Measurements from ENCODE around the gene TNFRSF9.
A peak's percentile ranks its signal among the peaks of the same experiment; 100 is the strongest.

Gene TNFRSF9

GRCh38 chr1:7915826-7916500, 24.7 kb downstream of the TNFRSF9 start:
- DNase-seq = no peak

GRCh38 chr1:7912743-7913557, 27.7 kb downstream of the TNFRSF9 start:
- DNase-seq = no peak

- DNase-seq = no peak
Measured at GRCh38 chr1:7912145-7912544, 28.5 kb downstream of the TNFRSF9 start.

GRCh38 chr1:7905262-7905661, 35.4 kb downstream of the TNFRSF9 start:
- no peak for DNase-seq

GRCh38 chr1:7902478-7903085, 38.1 kb downstream of the TNFRSF9 start:
- DNase-seq = peak; percentile 53

GRCh38 chr1:7899741-7900140, 40.9 kb downstream of the TNFRSF9 start:
- DNase-seq = no peak

GRCh38 chr1:7898962-7899361, 41.7 kb downstream of the TNFRSF9 start:
- no peak for DNase-seq

GRCh38 chr1:7896994-7897393, 43.6 kb downstream of the TNFRSF9 start:
- DNase-seq = no peak

- DNase-seq = no peak
Measured at GRCh38 chr1:7893529-7894180, 47.0 kb downstream of the TNFRSF9 start.

GRCh38 chr1:7891804-7892203, 48.8 kb downstream of the TNFRSF9 start:
- DNase-seq = no peak

GRCh38 chr1:7890853-7891252, 49.8 kb downstream of the TNFRSF9 start:
- no peak for DNase-seq

GRCh38 chr1:7888248-7889081, 52.2 kb downstream of the TNFRSF9 start:
- no peak for DNase-seq

GRCh38 chr1:7886405-7886745, 54.3 kb downstream of the TNFRSF9 start:
- DNase-seq = no peak

GRCh38 chr1:7885513-7886404, 54.9 kb downstream of the TNFRSF9 start:
- peak; percentile 53 for DNase-seq

GRCh38 chr1:7884757-7885156, 55.9 kb downstream of the TNFRSF9 start:
- DNase-seq = no peak

GRCh38 chr1:7879228-7879627, 61.4 kb downstream of the TNFRSF9 start:
- no peak for DNase-seq

- no peak for DNase-seq
Measured at GRCh38 chr1:7878027-7878426, 62.6 kb downstream of the TNFRSF9 start.

- DNase-seq = no peak
Measured at GRCh38 chr1:7873801-7874795, 66.5 kb downstream of the TNFRSF9 start.

- DNase-seq = no peak
Measured at GRCh38 chr1:7871136-7871535, 69.5 kb downstream of the TNFRSF9 start.
